Upper lobe of right lung (tissue), 1 donor: ENCODE results near the gene CLDN8. TPM values are rescaled to one million over a fixed set of nuclear protein-coding genes. Genes with fewer than 3 reads are reported as not detected.

Experiments
- ATAC-seq: fragments of 200-7000 bp; cut with Tn5 transposase; one replicate; pipeline ENCODE4 v1.9.1; 2020; ENCODE audit warnings: mild to moderate bottlenecking, moderate library complexity
- DNase-seq: peaks from one replicate; pipeline ENCODE4 v3.0.0-alpha.2; 2020
- H3K27ac ChIP-seq: fragments of 200-600 bp; one replicate; pipeline ENCODE4 v1.8.0; 2022
- H3K27me3 ChIP-seq: fragments of 200-600 bp; one replicate; pipeline ENCODE4 v1.8.0; 2022; ENCODE audit warnings: mild to moderate bottlenecking
- H3K36me3 ChIP-seq: fragments of 200-600 bp; one replicate; pipeline ENCODE4 v1.8.0; 2022
- H3K4me1 ChIP-seq: fragments of 200-600 bp; one replicate; pipeline ENCODE4 v1.8.0; 2022
- H3K4me3 ChIP-seq: fragments of 200-600 bp; one replicate; pipeline ENCODE4 v1.8.0; 2022; ENCODE audit warnings: mild to moderate bottlenecking
- H3K9me3 ChIP-seq: fragments of 200-600 bp; one replicate; pipeline ENCODE4 v1.8.0; 2022
- intact Hi-C: fragments of 100-400 bp; cut with DNase I; formaldehyde crosslinking; loops from one replicate; pipeline ENCODE4 v1.11.0; 2022
- total RNA-seq: library from RNA; stranded (reverse); fragmentation: NEBNext Ultra II Directional; extraction: Animal tissue kit (Norgen Biotek cat#: 25700); gene quantifications from one replicate; pipeline ENCODE4 v1.2.1, GENCODE V29; 2021
- TF ChIP-seq, protein P1 (sequence below): fragments of 200-600 bp; IDR thresholded peaks from one replicate; pipeline ENCODE4 v1.8.0; 2022; ENCODE audit warnings: antibody characterized with exemption
- donor health status: DM: no; HTN: yes; CAD: no; lungs with severe emphysema.

Gene CLDN8
- total RNA-seq, 1 donor from 2014 or later: not detected

DNA sequence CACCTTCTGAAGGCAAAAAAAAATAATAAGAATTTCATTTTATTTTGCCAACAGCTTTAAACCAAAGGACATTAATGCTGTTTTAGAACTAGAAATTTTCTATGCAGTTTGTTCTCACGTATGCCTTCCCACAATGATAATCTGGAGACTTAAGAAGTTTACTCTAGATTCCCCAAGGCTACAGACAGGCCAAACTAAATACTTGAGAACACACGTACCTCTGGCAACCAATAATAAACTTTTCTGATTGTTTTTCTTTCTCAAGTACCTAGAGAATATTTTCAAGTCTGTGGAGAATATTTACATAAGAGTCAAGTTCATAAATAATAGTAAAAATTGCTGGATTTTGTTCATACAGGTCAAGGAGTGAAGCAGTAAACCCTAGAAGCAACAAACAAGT is 15.9 kb downstream of the CLDN8 start:
- ATAC-seq: peak; percentile 72

DNA sequence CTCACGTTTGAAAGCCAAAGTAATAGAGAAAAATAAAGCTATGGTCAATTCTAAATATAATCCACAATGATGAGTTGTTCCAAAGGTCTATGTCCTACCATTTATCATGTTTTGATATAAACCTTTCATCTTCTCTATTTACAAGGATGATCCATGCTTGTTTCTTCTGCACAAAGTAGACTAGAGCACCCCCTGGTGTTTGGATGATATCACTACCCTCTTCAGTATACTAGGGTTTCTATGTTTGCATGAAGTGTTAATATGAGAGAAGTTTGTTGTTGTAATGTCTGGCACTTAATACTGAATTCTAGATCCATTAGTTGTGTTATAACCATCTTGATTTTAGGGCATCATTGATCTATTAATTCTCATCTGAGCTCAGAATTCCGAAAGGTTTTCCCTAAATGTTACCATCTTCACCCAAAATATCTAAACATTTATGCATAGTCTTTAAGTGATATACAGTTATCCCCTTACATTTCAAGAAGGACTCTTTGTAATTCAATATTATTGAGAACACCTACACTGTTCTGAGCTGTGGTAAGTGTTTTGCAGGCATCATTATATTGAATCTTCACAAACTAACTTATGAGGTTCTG is 21.1 kb downstream of the CLDN8 start:
- ATAC-seq (peak; percentile 77), DNase-seq (no peak)
- intact Hi-C loops: no loop called here
- Histone ChIP-seq H3K9me3 (no peaks in the 10 kb centered on the region), H3K4me3 (no peak overlapping the region), H3K36me3 (no peaks in the 10 kb centered on the region), H3K4me1 (peaks cover 2% of the 10 kb centered on the region), H3K27me3 (no peaks in the 10 kb centered on the region), H3K27ac (no peak overlapping the region)
- TF ChIP-seq, protein P1, sequence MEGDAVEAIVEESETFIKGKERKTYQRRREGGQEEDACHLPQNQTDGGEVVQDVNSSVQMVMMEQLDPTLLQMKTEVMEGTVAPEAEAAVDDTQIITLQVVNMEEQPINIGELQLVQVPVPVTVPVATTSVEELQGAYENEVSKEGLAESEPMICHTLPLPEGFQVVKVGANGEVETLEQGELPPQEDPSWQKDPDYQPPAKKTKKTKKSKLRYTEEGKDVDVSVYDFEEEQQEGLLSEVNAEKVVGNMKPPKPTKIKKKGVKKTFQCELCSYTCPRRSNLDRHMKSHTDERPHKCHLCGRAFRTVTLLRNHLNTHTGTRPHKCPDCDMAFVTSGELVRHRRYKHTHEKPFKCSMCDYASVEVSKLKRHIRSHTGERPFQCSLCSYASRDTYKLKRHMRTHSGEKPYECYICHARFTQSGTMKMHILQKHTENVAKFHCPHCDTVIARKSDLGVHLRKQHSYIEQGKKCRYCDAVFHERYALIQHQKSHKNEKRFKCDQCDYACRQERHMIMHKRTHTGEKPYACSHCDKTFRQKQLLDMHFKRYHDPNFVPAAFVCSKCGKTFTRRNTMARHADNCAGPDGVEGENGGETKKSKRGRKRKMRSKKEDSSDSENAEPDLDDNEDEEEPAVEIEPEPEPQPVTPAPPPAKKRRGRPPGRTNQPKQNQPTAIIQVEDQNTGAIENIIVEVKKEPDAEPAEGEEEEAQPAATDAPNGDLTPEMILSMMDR: peak; percentile 52

More for the DNA sequence above, 15.9 kb downstream of the CLDN8 start:
- no peaks in the 10 kb centered on the region for H3K27me3 ChIP-seq
- H3K27ac ChIP-seq: no peak overlapping the region
- TF ChIP-seq, protein P1: no peak
- intact Hi-C loops: no loop called here
- no peak overlapping the region for H3K4me3 ChIP-seq
- no peaks in the 10 kb centered on the region for H3K9me3 ChIP-seq
- no peak for DNase-seq
- peaks cover 2% of the 10 kb centered on the region for H3K4me1 ChIP-seq
- no peaks in the 10 kb centered on the region for H3K36me3 ChIP-seq

DNA sequence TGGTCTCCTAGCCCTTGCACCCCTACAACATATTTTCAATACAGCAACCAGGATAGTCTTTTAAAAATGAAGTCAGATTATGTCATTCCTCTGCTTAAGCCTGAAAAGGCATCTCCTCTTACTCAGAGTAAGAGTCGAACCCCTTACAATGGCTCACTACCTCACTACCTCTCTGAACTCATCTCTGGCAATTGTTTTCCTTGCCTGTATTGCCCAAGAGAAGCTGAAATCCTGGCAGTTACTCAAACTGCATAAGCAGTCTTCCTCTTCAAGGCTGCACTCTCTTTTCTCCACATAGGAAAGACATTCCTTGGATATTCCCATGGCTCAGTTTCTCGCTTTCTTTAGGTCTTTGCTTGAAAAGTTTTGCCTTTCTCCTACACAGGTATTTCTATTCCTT is 22.7 kb downstream of the CLDN8 start:
- no peak overlapping the region for H3K27ac ChIP-seq
- no peaks in the 10 kb centered on the region for H3K36me3 ChIP-seq
- TF ChIP-seq, protein P1: no peak
- ATAC-seq: no peak
- H3K27me3 ChIP-seq: no peaks in the 10 kb centered on the region
- DNase-seq: no peak
- intact Hi-C loops: no loop called here
- no peaks in the 10 kb centered on the region for H3K9me3 ChIP-seq
- no peaks in the 10 kb centered on the region for H3K4me1 ChIP-seq
- H3K4me3 ChIP-seq: no peak overlapping the region

DNA sequence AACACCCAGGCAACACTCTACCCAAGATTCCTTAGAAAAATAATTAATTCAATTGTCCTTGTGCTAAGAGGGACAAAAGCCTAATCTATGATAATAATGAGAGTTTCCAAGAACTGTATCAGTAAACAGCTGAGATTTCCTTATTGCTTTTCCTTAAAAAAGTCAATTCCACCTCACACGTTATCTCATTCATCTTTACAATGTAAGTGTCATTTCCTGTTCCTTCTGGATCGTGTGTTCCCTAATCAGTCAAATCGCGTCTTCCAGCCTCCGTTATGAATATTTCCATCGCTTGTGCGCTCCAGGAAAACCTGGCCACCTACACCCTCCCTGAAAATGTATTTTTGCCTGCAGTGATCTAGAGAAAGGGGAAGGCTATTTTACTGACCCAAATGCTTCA is 25.3 kb downstream of the CLDN8 start:
- H3K9me3 ChIP-seq: no peaks in the 10 kb centered on the region
- no peak overlapping the region for H3K4me3 ChIP-seq
- no peaks in the 10 kb centered on the region for H3K4me1 ChIP-seq
- intact Hi-C loops: no loop called here
- H3K36me3 ChIP-seq: no peaks in the 10 kb centered on the region
- ATAC-seq (no peak), DNase-seq (no peak)
- TF ChIP-seq, protein P1: no peak
- H3K27me3 ChIP-seq: no peaks in the 10 kb centered on the region
- no peak overlapping the region for H3K27ac ChIP-seq

DNA sequence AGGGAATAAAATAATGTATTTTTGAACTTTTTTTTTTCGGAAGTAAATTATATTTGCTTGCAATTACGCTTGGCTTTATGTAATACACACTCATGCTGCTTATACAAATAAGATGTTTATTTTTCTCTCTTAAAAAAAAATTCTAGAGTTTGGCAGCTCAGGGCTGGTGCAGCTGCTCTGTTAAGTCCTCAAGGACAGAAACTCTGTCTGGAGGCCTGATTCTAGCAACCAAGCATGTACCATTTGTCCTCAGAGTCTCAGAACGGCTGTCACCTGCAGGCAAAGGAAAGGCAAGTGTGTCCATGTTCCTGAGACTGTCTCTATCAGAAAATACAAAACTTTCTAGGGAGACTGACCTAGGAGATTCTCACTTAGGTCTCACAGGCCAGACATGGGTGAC is 26.1 kb downstream of the CLDN8 start:
- TF ChIP-seq, protein P1: no peak
- H3K27ac ChIP-seq: no peak overlapping the region
- H3K36me3 ChIP-seq: no peaks in the 10 kb centered on the region
- intact Hi-C loops: no loop called here
- no peaks in the 10 kb centered on the region for H3K27me3 ChIP-seq
- no peak for ATAC-seq
- no peak for DNase-seq
- no peak overlapping the region for H3K4me3 ChIP-seq
- H3K4me1 ChIP-seq: no peaks in the 10 kb centered on the region
- no peaks in the 10 kb centered on the region for H3K9me3 ChIP-seq

DNA sequence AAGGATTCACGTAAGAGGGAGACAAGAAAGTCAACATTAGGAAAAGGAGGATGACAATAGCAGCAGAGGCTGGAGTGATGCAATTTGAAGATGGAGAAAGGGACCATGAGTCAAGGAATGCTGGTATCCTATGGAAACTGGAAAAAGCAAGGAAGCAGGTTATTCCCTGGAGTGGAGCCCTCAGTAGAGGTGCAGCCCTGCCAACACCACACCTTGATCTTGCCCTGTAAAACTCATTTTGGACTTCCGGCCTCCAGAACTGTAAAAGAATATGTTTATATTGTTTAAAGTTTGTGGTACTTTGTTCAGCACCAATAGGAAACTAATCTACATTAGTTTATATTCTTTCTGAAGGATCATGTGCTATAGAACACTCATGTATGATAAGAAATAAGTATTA is 29.7 kb downstream of the CLDN8 start:
- Histone ChIP-seq H3K27ac (no peak overlapping the region), H3K4me3 (no peak overlapping the region), H3K36me3 (no peaks in the 10 kb centered on the region), H3K4me1 (no peaks in the 10 kb centered on the region), H3K27me3 (no peaks in the 10 kb centered on the region), H3K9me3 (no peaks in the 10 kb centered on the region)
- intact Hi-C loops: no loop called here
- DNase-seq: no peak
- TF ChIP-seq, protein P1: no peak
- no peak for ATAC-seq
